Stomach (tissue), 4 donors: Measurements from ENCODE around the gene FAM107B.

Experiments
- POLR2A ChIP-seq, 4 donors: fragments of 450-650 bp; IDR thresholded peaks; one replicate each; pipeline ENCODE4 v1.6.1; 2016; ENCODE audit warnings: antibody characterized with exemption in 4 of 4, control low read depth in 2 of 4, mild to moderate bottlenecking in 1 of 4, moderate library complexity in 1 of 4
- TF ChIP-seq, protein P1 (sequence below), 7 experiments: fragments of 450-650 bp in 4 of 7; fragments of 200-600 bp in 3 of 7; sonication (generic) in 3 of 7; IDR thresholded peaks; one replicate each; pipeline ENCODE4 v1.5.1; 2016 to 2019; ENCODE audit warnings: antibody characterized with exemption in 7 of 7, control low read depth in 2 of 7, mild to moderate bottlenecking in 1 of 7

DNA sequence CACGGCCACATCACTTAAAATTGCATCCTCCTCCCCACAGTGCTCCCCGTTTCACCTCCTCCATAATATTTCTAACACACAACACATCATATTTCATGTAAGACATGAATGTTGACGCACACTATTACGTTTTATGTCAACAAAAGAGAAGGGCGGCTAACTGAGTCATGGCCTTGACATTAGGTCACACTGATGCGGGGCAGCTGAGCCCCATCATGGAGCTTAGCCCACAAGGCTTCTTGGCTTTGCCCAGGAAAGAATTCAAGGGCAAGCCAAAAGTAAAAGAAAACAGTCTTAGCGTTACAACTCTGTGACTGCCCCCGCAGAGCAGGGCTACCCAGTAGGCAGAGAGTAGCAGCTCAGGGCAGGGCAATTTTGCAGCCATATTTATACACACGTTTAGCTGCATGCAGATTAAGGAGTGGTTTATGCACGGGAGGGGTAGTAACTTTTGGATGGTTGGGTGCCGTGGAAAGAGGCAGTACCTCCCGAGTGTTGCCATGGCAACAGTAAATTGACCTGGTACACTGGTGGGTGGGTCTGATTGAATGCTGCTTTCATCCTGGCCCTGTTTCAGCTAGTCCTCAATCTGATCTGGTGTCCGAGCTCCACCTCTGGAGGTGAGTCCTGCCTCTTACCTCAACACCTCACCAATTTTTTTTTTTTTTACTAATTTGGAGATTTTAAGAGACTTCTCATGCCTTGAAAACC is 287.8 kb downstream of the FAM107B start:
- TF ChIP-seq, protein P1, sequence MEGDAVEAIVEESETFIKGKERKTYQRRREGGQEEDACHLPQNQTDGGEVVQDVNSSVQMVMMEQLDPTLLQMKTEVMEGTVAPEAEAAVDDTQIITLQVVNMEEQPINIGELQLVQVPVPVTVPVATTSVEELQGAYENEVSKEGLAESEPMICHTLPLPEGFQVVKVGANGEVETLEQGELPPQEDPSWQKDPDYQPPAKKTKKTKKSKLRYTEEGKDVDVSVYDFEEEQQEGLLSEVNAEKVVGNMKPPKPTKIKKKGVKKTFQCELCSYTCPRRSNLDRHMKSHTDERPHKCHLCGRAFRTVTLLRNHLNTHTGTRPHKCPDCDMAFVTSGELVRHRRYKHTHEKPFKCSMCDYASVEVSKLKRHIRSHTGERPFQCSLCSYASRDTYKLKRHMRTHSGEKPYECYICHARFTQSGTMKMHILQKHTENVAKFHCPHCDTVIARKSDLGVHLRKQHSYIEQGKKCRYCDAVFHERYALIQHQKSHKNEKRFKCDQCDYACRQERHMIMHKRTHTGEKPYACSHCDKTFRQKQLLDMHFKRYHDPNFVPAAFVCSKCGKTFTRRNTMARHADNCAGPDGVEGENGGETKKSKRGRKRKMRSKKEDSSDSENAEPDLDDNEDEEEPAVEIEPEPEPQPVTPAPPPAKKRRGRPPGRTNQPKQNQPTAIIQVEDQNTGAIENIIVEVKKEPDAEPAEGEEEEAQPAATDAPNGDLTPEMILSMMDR (IDR thresholded peaks at IDR 0.05), result no peak
- no peak for TF ChIP-seq POLR2A (IDR thresholded peaks at IDR 0.05)
